Measurements from ENCODE around the gene CADPS. TPM values are rescaled to one million over a fixed set of nuclear protein-coding genes. Genes with fewer than 3 reads are reported as not detected.
A peak's percentile ranks its signal among the peaks of the same experiment; 100 is the strongest.

Gene CADPS
- total and polyA plus RNA-seq, 5 donors from 2014 or later = not detected

DNA sequence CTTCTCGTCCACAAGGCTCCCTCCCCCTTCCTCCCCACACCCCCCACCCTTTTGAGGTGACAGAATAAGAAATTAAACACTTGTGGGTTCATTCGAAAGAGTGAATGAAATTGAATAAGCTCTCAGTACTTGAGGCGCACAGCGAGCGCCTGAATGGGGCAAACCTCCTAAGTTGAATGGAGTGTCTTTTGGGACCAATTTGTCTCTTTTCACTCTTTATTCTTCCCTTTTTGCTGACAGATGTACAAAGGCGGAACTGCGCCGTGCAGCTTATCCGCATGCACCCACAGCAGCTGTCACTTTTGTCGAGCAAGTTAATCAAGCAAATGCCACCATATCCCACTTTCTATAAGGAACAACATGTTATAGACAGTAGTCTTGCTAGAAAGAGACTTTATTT, 454.0 kb downstream of the CADPS start:
- Histone ChIP-seq H3K36me3 (ENCODE audit: control insufficient read depth, insufficient read depth, low read length) (no peaks in the 10 kb centered on the region), H3K27ac (ENCODE audit: insufficient read depth, low read length, poor library complexity, severe bottlenecking) (no peak overlapping the region), H3K4me3 (ENCODE audit: low read depth, low read length) (no peak overlapping the region), H3K27me3 (ENCODE audit: control insufficient read depth, insufficient read depth, low read length) (no peaks in the 10 kb centered on the region), H3K4me1 (ENCODE audit: control insufficient read depth, insufficient read depth, low read length, poor library complexity, severe bottlenecking) (no peaks in the 10 kb centered on the region), H3K9me3 (ENCODE audit: control insufficient read depth in 2 of 2, low read length in 2 of 2) (no peaks in the 10 kb centered on the region)
- Mint-ChIP-seq H3K9me3 (peaks cover 0 to 5% (median 0%) of the 10 kb centered on the region in 7 donors), H3K4me3 (no peak overlapping the region), H3K27ac (no peak overlapping the region), H3K36me3 (no peaks in the 10 kb centered on the region), H3K27me3 (no peaks in the 10 kb centered on the region), H3K4me1 (no peaks in the 10 kb centered on the region)
- ATAC-seq (ENCODE audit: low read depth in 2 of 2) (no peak), DNase-seq (no peak)

- peaks cover 0 to 5% (median 0%) of the 10 kb centered on the region in 7 donors for H3K9me3 Mint-ChIP-seq
- no peak overlapping the region for H3K4me3 Mint-ChIP-seq
- DNase-seq = no peak
- no peak overlapping the region for H3K27ac Mint-ChIP-seq
- H3K27me3 Mint-ChIP-seq = no peaks in the 10 kb centered on the region
- no peaks in the 10 kb centered on the region for H3K4me1 Mint-ChIP-seq
- no peaks in the 10 kb centered on the region for H3K9me3 ChIP-seq (ENCODE audit: control insufficient read depth in 2 of 2, low read length in 2 of 2)
- no peaks in the 10 kb centered on the region for H3K36me3 ChIP-seq (ENCODE audit: control insufficient read depth, insufficient read depth, low read length)
- ATAC-seq (ENCODE audit: low read depth in 2 of 2) = no peak
- H3K4me3 ChIP-seq (ENCODE audit: low read depth, low read length) = no peak overlapping the region
- no peaks in the 10 kb centered on the region for H3K27me3 ChIP-seq (ENCODE audit: control insufficient read depth, insufficient read depth, low read length)
- H3K27ac ChIP-seq (ENCODE audit: insufficient read depth, low read length, poor library complexity, severe bottlenecking) = no peak overlapping the region
- no peaks in the 10 kb centered on the region for H3K4me1 ChIP-seq (ENCODE audit: control insufficient read depth, insufficient read depth, low read length, poor library complexity, severe bottlenecking)
- no peaks in the 10 kb centered on the region for H3K36me3 Mint-ChIP-seq
These were observed 459.1 kb downstream of the CADPS start for GRCh38 chr3:62416144-62416543.

- DNase-seq (no peak), ATAC-seq (ENCODE audit: low read depth in 2 of 2) (no peak)
- H3K4me3 Mint-ChIP-seq = no peak overlapping the region
- H3K36me3 Mint-ChIP-seq = no peaks in the 10 kb centered on the region
- no peaks in the 10 kb centered on the region for H3K4me1 Mint-ChIP-seq
- Histone ChIP-seq H3K36me3 (ENCODE audit: control insufficient read depth, insufficient read depth, low read length) (no peaks in the 10 kb centered on the region), H3K9me3 (ENCODE audit: control insufficient read depth in 2 of 2, low read length in 2 of 2) (no peaks in the 10 kb centered on the region), H3K27ac (ENCODE audit: insufficient read depth, low read length, poor library complexity, severe bottlenecking) (no peak overlapping the region), H3K4me1 (ENCODE audit: control insufficient read depth, insufficient read depth, low read length, poor library complexity, severe bottlenecking) (no peaks in the 10 kb centered on the region), H3K27me3 (ENCODE audit: control insufficient read depth, insufficient read depth, low read length) (no peaks in the 10 kb centered on the region), H3K4me3 (ENCODE audit: low read depth, low read length) (no peak overlapping the region)
- H3K27me3 Mint-ChIP-seq = no peaks in the 10 kb centered on the region
- H3K27ac Mint-ChIP-seq = peak overlapping the region in 1 of 3 donors; percentile 48
- peaks cover 0 to 5% (median 0%) of the 10 kb centered on the region in 7 donors for H3K9me3 Mint-ChIP-seq
These were observed 459.9 kb downstream of the CADPS start for GRCh38 chr3:62415312-62415801.

DNA sequence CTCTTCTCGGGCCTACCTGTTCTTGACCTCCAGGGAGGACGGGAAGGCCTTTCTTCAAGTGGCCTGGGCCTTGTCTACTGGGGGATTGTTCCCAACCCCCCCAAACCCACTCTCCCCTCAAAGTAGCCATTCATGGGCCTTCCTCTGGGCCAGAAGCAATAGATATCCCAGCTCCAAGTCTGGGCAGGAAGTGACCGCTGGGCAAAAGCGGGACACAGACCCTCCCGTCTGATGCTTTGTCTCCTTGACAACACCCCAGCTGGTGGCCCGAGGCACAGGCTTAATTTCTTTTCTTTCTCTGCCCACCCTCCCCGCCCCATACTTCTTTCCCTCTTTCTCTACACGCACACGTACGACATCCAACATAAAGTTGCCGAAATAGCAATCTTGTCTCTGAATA, 460.4 kb downstream of the CADPS start:
- no peak overlapping the region for H3K4me3 ChIP-seq (ENCODE audit: low read depth, low read length)
- no peaks in the 10 kb centered on the region for H3K4me1 Mint-ChIP-seq
- no peak overlapping the region for H3K4me3 Mint-ChIP-seq
- H3K4me1 ChIP-seq (ENCODE audit: control insufficient read depth, insufficient read depth, low read length, poor library complexity, severe bottlenecking) = no peaks in the 10 kb centered on the region
- H3K27ac Mint-ChIP-seq = no peak overlapping the region
- no peaks in the 10 kb centered on the region for H3K27me3 ChIP-seq (ENCODE audit: control insufficient read depth, insufficient read depth, low read length)
- no peak overlapping the region for H3K27ac ChIP-seq (ENCODE audit: insufficient read depth, low read length, poor library complexity, severe bottlenecking)
- H3K9me3 Mint-ChIP-seq = peaks cover 0 to 5% (median 0%) of the 10 kb centered on the region in 7 donors
- no peaks in the 10 kb centered on the region for H3K36me3 Mint-ChIP-seq
- no peak for ATAC-seq (ENCODE audit: low read depth in 2 of 2)
- no peaks in the 10 kb centered on the region for H3K36me3 ChIP-seq (ENCODE audit: control insufficient read depth, insufficient read depth, low read length)
- H3K27me3 Mint-ChIP-seq = no peaks in the 10 kb centered on the region
- DNase-seq = no peak
- no peaks in the 10 kb centered on the region for H3K9me3 ChIP-seq (ENCODE audit: control insufficient read depth in 2 of 2, low read length in 2 of 2)

GRCh38 chr3:62413687-62414086, 461.5 kb downstream of the CADPS start:
- H3K27me3 ChIP-seq (ENCODE audit: control insufficient read depth, insufficient read depth, low read length) = no peaks in the 10 kb centered on the region
- Mint-ChIP-seq H3K4me3 (no peak overlapping the region), H3K4me1 (no peaks in the 10 kb centered on the region), H3K27ac (no peak overlapping the region), H3K36me3 (no peaks in the 10 kb centered on the region), H3K27me3 (no peaks in the 10 kb centered on the region), H3K9me3 (peaks cover 0 to 5% (median 0%) of the 10 kb centered on the region in 7 donors)
- no peak overlapping the region for H3K4me3 ChIP-seq (ENCODE audit: low read depth, low read length)
- DNase-seq = no peak
- H3K9me3 ChIP-seq (ENCODE audit: control insufficient read depth in 2 of 2, low read length in 2 of 2) = no peaks in the 10 kb centered on the region
- ATAC-seq (ENCODE audit: low read depth in 2 of 2) = no peak
- H3K36me3 ChIP-seq (ENCODE audit: control insufficient read depth, insufficient read depth, low read length) = no peaks in the 10 kb centered on the region
- no peaks in the 10 kb centered on the region for H3K4me1 ChIP-seq (ENCODE audit: control insufficient read depth, insufficient read depth, low read length, poor library complexity, severe bottlenecking)
- no peak overlapping the region for H3K27ac ChIP-seq (ENCODE audit: insufficient read depth, low read length, poor library complexity, severe bottlenecking)

- H3K36me3 Mint-ChIP-seq = no peaks in the 10 kb centered on the region
- no peak for DNase-seq
- ATAC-seq (ENCODE audit: low read depth in 2 of 2) = no peak
- H3K4me1 Mint-ChIP-seq = no peaks in the 10 kb centered on the region
- no peak overlapping the region for H3K27ac ChIP-seq (ENCODE audit: insufficient read depth, low read length, poor library complexity, severe bottlenecking)
- H3K27ac Mint-ChIP-seq = no peak overlapping the region
- no peak overlapping the region for H3K4me3 Mint-ChIP-seq
- no peaks in the 10 kb centered on the region for H3K9me3 ChIP-seq (ENCODE audit: control insufficient read depth in 2 of 2, low read length in 2 of 2)
- H3K4me1 ChIP-seq (ENCODE audit: control insufficient read depth, insufficient read depth, low read length, poor library complexity, severe bottlenecking) = no peaks in the 10 kb centered on the region
- no peak overlapping the region for H3K4me3 ChIP-seq (ENCODE audit: low read depth, low read length)
- H3K27me3 Mint-ChIP-seq = no peaks in the 10 kb centered on the region
- H3K36me3 ChIP-seq (ENCODE audit: control insufficient read depth, insufficient read depth, low read length) = no peaks in the 10 kb centered on the region
- H3K9me3 Mint-ChIP-seq = no peaks in the 10 kb centered on the region
- H3K27me3 ChIP-seq (ENCODE audit: control insufficient read depth, insufficient read depth, low read length) = no peaks in the 10 kb centered on the region
These were observed 468.3 kb downstream of the CADPS start for GRCh38 chr3:62406945-62407344.

DNA sequence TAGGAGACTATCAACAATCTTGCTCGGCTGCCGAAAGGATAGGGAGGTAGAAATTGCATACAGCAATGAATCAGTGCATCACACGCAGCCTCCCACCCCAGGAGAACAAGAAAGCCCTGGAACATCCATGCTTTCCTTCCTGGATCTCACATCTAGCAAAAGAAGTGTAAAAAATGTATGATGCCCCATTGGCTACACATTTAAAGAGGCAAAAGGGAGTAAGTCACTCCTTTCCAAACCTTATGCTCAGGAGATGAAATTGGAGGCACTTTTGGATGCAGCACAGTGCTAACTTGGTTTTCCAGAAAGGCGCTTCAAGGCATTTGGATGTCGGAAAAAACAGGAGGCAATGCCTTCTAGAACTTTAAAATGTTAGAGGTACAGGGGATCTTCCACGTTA, 469.6 kb downstream of the CADPS start:
- no peaks in the 10 kb centered on the region for H3K27me3 Mint-ChIP-seq
- H3K27ac Mint-ChIP-seq = no peak overlapping the region
- Histone ChIP-seq H3K36me3 (ENCODE audit: control insufficient read depth, insufficient read depth, low read length) (no peaks in the 10 kb centered on the region), H3K27ac (ENCODE audit: insufficient read depth, low read length, poor library complexity, severe bottlenecking) (no peak overlapping the region), H3K27me3 (ENCODE audit: control insufficient read depth, insufficient read depth, low read length) (no peaks in the 10 kb centered on the region), H3K4me3 (ENCODE audit: low read depth, low read length) (no peak overlapping the region), H3K9me3 (ENCODE audit: control insufficient read depth in 2 of 2, low read length in 2 of 2) (no peaks in the 10 kb centered on the region), H3K4me1 (ENCODE audit: control insufficient read depth, insufficient read depth, low read length, poor library complexity, severe bottlenecking) (no peaks in the 10 kb centered on the region)
- H3K4me3 Mint-ChIP-seq = no peak overlapping the region
- peaks cover 0 to 1% (median 0%) of the 10 kb centered on the region in 7 donors for H3K9me3 Mint-ChIP-seq
- H3K36me3 Mint-ChIP-seq = no peaks in the 10 kb centered on the region
- DNase-seq (no peak), ATAC-seq (ENCODE audit: low read depth in 2 of 2) (no peak)
- H3K4me1 Mint-ChIP-seq = no peaks in the 10 kb centered on the region

DNA sequence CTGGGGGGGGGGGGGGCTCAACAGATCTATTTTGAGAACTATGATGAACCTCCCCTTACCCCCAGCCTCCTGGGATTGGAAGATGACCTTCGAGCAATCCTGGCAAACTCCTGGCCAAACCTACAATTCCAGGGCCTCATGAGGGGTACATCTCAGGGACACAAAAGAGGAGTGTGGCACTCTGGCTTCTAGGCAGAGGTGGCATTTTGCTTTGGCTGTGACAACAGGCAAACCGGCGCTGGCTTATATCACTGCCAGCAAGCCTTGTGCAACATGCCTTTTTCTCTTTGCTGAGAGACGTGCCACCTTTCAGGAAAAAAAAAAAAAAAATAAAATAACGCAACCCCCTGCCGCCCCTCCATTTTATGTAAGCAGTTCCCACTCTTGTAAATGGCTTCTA, 470.1 kb downstream of the CADPS start:
- H3K27ac Mint-ChIP-seq = no peak overlapping the region
- Histone ChIP-seq H3K4me3 (ENCODE audit: low read depth, low read length) (no peak overlapping the region), H3K36me3 (ENCODE audit: control insufficient read depth, insufficient read depth, low read length) (no peaks in the 10 kb centered on the region), H3K27me3 (ENCODE audit: control insufficient read depth, insufficient read depth, low read length) (no peaks in the 10 kb centered on the region), H3K4me1 (ENCODE audit: control insufficient read depth, insufficient read depth, low read length, poor library complexity, severe bottlenecking) (no peaks in the 10 kb centered on the region), H3K27ac (ENCODE audit: insufficient read depth, low read length, poor library complexity, severe bottlenecking) (no peak overlapping the region), H3K9me3 (ENCODE audit: control insufficient read depth in 2 of 2, low read length in 2 of 2) (no peaks in the 10 kb centered on the region)
- no peaks in the 10 kb centered on the region for H3K4me1 Mint-ChIP-seq
- DNase-seq (no peak), ATAC-seq (ENCODE audit: low read depth in 2 of 2) (no peak)
- H3K36me3 Mint-ChIP-seq = no peaks in the 10 kb centered on the region
- H3K27me3 Mint-ChIP-seq = no peaks in the 10 kb centered on the region
- peaks cover 0 to 1% (median 0%) of the 10 kb centered on the region in 7 donors for H3K9me3 Mint-ChIP-seq
- no peak overlapping the region for H3K4me3 Mint-ChIP-seq

All from CD4-positive, CD25-positive, alpha-beta regulatory T cell (primary cell).